GM18870 (cell line): ENCODE results near the gene TNFAIP1.
A peak's percentile ranks its signal among the peaks of the same experiment; 100 is the strongest.
"Not testable (repeated sequence)": the region's sequence is repeated elsewhere in the genome, so short reads cannot be mapped to it uniquely, and the experiment has no call there.

Source experiments
- ATAC-seq: cut with Tn5 transposase; IDR thresholded peaks from one replicate; pipeline ENCODE4 v1.9.1; 2021; ENCODE audit warnings: moderate library complexity; ENCODE audit not compliant: unreplicated experiment

The TNFAIP1 gene, protein sequence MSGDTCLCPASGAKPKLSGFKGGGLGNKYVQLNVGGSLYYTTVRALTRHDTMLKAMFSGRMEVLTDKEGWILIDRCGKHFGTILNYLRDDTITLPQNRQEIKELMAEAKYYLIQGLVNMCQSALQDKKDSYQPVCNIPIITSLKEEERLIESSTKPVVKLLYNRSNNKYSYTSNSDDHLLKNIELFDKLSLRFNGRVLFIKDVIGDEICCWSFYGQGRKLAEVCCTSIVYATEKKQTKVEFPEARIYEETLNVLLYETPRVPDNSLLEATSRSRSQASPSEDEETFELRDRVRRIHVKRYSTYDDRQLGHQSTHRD

DNA sequence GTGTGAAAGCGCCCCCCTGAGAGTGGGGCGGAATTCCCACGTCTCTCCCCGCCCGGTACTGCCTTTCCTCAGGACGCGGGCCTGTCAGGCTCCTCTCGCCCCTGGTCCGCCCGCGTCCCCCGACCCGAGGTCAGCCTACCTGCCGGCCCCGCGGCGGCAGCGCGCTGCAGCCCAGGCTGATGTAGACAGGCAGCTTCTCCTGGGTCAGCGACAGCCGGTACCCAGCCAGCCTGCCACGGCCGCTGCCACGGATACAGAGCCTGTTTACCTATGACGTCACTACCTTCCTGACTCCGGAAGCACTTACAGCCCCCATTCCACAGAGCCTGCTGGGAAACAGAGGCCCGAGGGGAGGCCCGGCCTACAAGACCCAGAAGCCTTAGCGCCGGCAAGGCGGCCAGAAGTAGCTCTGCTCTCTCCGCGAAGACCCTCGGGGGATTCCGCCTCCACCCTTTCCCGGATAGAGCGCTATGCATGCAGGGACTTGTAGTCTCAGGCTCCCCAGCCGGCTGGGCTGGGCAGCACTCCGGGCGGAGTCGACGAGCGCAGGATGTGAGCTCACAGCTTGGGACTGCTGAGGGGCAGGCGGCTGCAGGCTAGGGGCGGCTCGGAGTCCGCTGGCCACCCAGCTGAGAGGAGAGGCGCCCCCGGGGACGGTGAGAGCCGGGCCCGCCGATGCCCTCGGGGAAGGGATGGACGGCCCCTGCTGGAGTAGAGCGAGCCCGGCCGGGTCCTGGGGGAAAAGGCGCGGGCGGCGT, at the start of gene TNFAIP1, which contains the start of gene IFT20:
Gene TNFAIP1, plus strand, starts transcription at position 561 of the 758 bp plus-strand sequence. CDS start 3,761 bp downstream, outside the sequence.
Gene IFT20, minus strand, starts transcription at position 272 of the 758 bp plus-strand sequence. CDS start 3,487 bp downstream, outside the sequence.
- ATAC-seq: peak; percentile 93

DNA sequence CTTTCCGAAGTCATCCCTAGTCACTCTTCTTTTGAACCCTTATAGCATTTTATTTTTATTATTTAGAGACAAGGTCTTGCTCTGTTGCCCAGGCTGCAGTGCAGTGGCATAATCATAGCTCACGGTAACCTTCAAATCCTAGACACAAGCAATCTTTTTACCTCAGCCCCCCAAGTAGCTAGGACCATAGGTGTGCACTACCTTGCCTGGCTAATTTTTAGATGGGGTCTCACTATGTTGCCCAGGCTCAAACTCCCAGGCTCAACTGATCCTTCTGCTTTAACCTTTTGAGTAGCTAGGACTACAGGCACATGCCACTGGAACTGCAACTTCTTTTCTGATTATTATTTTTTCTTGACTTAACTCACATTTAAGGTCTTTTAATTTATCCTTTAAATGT, 49.6 kb upstream of the TNFAIP1 start:
- no peak for ATAC-seq

DNA sequence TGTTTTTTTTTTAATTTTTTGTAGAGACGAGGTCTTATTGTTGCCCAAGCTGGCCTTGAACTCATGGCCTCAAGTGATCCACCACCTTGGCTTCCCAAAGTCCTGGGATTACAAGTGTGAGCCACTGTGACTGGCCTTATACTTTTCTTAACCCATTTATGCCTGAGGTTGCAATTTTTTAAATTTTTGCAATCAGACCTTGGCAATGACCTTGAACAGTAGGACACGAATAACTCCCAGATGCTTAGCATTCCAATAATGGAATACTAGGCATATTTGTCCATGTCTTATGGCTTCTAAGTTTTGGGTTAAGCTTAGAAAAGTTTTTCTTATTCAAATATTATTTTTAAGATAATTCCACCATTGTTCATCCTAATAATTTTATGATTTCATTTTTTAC, 44.9 kb upstream of the TNFAIP1 start:
- ATAC-seq: no peak

DNA sequence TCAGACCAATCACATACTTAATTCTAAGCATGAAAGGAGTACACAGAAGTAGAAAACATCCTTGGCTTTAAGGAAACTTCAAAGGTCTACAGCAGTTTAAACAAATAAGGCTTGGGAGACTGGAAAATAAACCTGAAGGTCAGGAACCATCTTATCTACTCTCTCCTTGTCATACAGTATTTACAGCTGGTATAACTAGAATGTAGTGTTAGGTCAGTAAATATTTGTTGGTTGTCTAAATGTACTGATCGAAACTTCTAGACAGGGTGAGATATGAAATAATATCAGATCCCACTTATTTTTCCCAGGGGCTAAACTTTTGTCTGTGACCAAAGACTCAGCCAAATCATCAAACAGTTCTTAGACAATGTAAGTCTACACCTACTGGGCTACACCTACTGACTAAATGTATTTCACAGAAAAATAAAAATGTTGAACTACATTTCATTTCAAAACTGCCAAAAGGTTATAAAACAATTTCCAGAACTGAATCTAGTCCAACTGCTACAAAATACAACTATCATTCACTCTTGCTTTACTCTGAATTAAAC, 43.7 kb upstream of the TNFAIP1 start:
- ATAC-seq: no peak

DNA sequence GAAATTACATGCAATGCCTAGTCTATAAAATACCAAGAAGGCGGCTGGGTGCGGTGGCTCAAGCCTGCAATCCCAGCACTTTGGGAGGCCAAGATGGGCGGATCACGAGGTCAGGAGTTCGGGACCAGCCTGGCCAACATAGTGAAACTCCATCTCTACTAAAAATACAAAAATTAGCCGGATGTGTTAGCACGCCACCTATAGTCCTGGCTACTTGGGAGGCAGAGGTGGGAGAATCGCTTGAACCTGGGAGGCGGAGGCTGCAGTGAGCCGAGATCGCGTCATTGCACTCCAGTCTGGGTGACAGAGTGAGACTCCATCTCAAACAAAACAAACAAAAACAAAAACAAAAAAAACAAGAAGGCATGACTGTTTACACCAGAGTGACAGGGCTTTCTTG, 42.7 kb upstream of the TNFAIP1 start:
- ATAC-seq: not testable (repeated sequence)

DNA sequence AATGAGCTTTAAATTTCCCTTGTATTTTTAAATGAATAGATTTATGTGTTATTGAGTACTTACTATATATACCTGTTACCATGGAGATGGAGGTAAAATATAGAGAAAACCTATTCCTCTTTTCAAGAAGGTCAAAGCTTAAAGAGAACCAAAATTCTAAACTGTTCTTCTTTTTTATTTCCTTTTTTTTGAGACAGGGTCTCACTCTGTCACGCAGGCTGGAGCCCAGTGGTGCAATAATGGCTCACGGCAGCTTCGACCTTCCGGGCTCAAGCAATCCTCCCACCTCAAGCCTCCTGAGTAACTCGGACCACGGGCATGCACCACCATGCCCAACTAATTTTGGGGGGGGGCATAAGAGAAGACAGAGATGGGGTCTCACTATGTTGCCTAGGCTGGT, 41.6 kb upstream of the TNFAIP1 start:
- ATAC-seq: no peak

DNA sequence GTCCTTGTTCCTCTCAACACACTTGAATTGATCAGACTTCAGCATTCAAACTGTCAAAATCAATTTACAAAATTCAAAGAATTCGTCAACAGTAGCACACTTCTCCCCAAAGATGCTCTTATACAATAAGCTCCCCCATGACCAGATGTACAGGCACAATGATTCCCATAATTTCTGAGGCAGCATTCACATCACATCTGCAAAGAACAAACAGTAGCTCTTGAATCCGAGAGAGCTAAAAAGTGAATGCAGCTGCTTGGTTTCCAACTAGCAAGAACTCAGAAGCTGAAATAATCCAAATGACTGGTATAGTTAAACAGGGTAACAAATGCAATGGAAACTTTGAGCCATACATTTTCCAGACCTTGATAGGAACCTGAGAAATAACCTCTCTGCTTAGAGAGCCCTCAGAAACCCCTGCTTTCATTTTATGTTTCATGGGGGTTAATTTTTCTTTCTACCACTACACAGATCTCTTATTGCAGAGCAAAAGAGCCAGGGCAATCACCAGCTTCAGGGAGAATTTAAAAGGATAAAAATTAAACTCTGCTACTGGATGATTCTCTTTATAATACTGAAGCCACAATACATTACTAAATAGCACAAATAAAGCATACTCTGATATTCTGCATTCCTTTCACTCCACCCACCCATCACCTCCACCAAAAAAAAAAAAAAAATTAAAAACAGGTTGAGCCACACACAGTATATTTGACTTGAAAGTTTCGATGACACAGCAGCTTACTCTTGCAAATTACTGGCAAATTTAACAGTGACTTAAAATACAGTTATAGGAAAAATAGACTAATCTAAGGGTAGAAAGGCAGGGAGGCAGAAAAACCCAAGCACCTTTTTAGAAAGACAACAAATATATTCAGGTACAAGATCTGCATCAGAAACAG, 39.6 kb upstream of the TNFAIP1 start:
- ATAC-seq: no peak

DNA sequence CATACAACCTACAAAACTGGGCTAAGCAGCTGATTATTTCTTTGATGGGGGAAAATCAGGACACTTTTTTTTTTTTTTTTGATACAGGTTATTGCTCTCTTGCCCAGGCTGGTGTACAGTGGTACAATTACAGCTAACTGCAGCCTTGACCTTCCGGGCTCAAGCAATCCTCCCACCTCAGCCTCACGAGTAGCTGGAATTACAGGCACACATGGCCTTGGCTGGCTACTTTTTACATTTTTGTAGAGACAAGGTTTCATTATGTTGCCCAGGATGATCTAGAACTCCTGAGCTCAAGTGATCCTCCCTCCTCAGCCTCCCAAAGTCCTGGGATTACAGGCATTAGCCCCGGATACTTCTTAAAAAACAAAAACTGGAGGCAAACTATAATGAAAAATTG, 37.1 kb upstream of the TNFAIP1 start:
- ATAC-seq: no peak

DNA sequence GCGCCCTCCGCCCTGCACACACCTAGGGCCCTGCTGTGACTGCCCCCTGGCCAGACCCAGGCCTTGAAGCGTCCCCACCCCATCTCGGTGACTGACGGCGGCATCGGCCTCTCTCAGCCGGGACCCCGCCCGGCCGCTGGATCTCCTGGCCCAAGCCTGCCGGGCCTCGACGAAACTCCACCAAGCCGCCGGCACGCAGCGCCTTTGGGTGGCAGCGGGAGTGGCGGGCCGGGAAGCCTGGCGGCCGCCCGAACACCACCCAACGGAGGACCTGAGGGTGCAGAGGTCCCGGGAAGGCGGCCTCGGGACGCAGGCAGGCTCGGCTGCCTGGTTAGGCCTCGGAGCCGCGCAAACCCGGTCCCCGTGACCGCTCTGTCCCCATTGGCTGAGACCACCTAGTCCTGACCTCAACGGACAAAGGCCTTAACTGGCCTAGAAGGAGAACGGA, 28.6 kb upstream of the TNFAIP1 start:
- no peak for ATAC-seq

DNA sequence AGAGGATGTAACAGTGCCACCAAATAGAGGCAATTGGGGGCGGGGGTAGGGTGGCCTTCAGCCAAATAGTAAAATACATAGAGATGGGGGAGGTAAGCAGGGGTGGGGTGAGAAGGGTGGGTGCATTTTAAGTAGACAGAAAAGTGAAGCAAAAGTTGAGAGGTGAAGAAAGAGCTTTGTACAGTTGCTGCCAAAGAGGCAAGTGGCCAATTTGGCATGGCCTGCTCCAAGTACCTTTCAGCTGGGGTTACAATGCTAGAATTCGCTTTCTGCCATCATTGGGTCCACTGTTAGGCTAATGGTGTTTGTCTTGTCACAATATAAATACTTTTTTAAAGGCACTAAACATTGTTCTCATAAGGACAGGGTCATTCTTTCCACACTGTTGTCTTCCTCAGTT, 21.7 kb upstream of the TNFAIP1 start:
- ATAC-seq: no peak

DNA sequence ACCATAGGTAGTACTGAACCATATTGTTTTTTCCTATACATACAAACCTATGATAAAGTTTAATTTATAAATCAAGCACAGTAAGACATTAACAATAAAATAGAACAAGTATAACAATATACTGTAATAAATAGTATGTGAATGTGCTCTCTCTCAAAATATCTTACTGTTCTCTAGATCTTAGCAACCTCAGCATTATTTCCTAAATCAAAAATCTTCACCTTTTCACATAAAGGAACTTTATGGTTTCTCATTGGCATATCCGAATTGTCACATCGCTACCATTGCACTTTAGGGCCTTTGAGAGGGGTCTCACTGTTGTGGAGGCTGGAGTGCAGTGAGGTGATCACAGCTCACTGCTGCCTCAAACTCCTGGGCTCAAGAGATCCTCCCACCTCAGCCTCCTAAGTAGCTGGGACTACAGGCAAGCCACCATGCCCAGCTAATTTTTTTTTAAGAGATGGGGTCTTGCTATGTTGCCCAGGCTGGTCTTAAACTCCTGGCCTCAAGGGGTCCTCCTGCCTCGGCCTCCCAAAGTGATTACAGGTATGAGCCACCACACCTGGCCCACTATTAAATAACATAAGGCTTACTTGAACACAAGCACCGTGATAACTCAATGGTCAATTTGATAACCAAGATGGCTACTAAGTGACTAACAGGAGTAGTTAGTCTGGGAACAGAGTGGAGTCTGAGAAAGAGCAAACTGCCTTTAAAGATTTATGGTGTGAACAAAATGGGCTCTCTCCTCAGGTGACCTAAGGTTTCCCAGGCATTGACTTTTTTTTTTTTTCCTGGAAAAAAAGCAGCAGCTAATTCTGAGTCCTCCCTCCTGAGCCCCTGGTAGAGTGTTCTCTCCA, 19.5 kb upstream of the TNFAIP1 start:
- ATAC-seq: no peak

DNA sequence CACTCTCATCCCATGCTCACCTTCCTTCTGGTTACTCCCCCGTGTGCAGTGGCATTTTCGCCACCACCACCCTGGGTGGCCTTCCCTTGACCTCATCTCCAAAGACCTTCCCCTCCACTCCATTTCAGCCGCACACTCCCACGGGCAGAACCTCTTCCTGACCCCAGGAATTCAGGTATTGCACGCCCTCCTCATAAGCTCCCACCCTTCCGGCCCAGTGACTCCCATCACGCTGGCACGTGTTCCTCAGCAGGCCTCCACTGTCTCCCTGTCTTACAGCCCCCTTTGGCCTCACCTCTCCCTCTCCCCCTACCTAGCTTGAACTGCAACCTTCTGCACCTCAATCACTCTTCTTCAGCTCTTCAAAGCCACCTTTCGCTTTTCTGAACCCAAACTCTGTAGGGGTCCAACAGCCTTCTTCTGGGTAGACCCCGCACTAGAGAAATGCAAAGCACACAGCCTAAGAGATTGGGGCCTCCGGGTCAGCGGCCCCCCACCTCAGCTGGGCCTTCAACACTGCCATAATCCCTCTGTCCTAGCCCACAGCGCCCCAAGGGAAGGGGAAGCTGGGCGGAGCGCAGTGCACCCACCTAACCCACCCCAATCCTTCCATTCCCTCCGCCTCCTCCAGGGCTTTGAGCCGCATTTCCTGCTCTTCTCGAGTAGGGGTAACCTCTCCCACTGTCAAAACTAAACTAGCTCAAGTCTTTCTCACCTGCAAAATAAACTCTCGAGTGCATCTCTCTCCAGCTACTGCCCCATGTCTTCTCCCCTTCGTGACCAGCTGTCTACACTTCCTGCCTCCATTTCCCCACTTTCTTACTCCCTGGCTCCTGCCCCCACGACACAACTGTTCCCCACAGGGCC, 18.2 kb upstream of the TNFAIP1 start:
- no peak for ATAC-seq

DNA sequence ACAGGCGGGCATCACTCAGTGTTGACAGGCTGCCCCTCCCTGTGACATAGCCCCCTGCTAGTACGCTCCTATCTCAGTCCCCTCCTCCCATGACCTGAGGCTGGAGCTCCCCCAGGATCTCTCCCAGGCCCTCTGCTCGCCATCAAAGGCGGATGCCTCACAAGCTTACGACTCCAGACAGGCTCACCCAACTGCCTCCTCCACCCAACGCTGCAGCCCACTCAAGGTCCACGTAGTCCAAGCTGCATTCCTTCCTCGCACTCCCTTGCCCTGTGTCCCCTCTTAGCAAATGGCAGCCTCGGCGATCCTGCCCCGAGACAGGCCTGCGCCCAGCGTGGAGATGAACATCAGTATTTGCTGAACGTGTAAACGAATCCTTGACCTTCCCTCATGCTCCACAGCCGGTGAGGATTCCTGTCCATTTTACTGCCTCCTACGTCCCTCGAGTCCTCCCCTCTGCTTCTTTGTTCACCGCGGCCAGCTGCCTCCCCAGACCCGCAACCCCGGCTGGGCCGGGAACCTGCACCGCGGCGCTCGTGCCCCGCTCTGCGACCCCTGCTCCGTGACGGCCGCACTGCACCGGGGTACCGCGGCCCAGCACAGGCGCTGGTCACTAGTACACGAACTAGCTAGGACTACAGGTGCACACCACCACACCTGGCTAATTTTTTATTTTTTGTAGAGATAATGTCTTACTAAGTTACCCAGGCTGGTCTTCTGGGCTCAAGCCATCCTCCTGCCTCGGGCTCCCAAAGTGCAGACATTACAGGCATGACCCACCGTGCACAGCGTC, 17.4 kb upstream of the TNFAIP1 start:
- ATAC-seq: peak; percentile 19

DNA sequence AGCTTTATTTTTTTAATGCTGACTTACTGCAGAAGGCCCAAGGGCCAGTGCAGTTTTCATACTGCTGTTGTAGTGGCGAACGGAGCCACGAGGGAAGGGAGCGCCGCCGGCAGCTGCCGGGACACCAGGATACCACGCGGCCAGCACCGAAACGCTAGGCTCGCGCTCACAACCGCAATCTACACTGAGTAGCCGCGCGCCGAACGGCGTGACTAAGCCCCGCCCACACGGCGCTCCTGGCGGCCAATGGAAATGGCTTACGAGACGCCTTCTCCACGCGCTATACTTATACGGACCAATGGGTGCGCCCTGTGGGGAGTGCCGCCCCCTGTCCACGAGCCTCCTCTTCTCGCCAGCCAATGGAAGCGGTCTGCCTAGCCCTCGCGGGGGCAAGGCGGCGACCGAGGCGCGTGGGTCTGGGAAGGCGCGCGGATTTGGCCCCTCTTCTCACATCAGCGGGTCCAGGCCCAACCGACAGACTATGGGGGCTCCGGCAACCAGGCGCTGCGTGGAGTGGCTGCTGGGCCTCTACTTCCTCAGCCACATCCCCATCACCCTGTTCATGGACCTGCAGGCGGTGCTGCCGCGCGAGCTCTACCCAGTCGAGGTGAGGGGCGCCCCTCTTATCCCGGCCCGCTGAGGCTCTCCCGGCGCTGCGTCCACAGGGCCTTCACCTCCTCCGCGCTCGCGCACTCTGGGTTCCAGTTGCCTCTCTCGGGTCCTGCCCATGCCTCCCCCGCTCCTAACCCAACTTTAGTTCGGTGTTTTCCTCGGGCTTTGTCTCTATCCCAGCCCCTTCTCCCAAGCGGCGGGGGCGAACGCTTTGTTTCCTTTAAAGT, 16.6 kb upstream of the TNFAIP1 start, which contains the start of gene TMEM97:
Gene TMEM97, plus strand, starts transcription at position 442 of the 839 bp plus-strand sequence. Its CDS starts 40 bp downstream, at position 482.
- peak; percentile 94 for ATAC-seq

DNA sequence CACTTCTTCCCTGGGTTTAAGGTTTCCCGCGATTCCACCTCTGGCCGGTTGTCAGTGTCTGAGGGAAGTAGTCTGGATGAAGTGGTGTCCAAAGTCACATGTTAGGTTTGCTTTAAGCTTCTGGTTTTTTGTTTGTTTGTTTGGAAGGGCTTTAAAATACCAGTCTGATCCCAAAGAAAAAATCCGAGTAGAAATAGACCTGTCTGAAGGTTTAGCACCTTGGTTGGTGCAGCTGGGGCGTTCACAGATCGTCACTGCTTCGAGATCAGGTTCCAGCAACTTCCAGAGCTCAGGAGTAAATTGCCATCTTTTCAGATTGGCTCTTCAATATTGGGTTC, 16.0 kb upstream of the TNFAIP1 start:
- no peak for ATAC-seq

DNA sequence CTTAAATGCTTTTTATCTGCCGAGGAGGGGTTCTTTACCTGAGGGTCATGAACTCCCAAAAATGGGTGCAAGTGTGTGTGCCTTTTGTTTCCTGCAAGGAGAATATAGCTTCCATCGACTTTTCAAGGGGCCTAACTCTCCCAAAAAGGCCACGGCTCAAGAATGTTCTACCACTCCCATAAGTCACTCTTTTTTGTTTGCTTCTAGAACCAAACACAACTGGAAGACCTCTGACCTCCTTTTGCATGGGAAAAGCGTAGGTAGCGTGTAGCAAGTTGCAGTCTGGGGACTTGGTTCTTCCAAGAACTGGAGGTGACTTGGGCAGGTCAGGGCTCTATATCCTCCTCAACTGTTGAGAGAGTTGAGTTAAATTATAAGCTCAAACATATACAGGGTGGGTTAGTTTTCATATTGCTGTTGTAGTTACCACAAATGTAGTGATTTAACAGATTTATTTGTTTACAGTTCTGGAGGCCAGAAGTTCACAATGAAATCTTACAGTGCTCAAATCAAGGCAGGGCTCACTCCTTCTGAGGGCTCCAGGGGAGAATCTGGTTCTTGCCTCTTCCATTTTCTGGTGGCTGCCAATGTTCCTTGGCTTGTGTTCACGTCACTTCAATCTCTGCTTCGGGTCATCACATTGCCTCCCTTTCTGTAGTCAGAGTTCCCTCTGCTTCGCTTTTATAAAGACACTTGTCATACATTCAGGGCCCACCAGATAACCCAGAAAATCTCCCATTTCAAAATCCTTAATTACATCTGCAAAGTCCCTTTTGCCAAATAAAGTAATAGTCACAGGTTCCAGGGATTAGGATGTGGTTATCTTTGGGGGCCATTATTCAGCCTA, 15.1 kb upstream of the TNFAIP1 start:
- ATAC-seq: no peak
